ENCODE measurements around the gene AUTS2.

Gene AUTS2

GRCh38 chr7:69836702-69837101 is 238.4 kb downstream of the AUTS2 start:
- TF ChIP-seq GABPA (IDR thresholded peaks at IDR 0.05; ENCODE audit: low read depth) = no peak
- no peak for TF ChIP-seq SPI1 (IDR thresholded peaks at IDR 0.05; ENCODE audit: borderline replicate concordance, low read depth)
- no peak for TF ChIP-seq CTCF (IDR thresholded peaks at IDR 0.05; ENCODE audit: insufficient read depth, low read length)
- TF ChIP-seq REST (IDR thresholded peaks at IDR 0.05; ENCODE audit: insufficient replicate concordance, low read depth) = no peak
- no peak for TF ChIP-seq POLR2AphosphoS5 (IDR thresholded peaks at IDR 0.05; ENCODE audit: low read depth)
- Histone ChIP-seq H3K27me3 (ENCODE audit: insufficient read depth, poor library complexity, severe bottlenecking) (peaks cover 2% of the 10 kb centered on the region), H3K27ac (replicated peaks) (no peak overlapping the region), H3K4me3 (replicated peaks; ENCODE audit: insufficient read depth, low read length) (no peak overlapping the region)
- no peak for DNase-seq (ENCODE audit: low read depth in 1 of 2, low spot score in 1 of 2)

- no peak for TF ChIP-seq SPI1 (IDR thresholded peaks at IDR 0.05; ENCODE audit: borderline replicate concordance, low read depth)
- no peak for TF ChIP-seq POLR2AphosphoS5 (IDR thresholded peaks at IDR 0.05; ENCODE audit: low read depth)
- Histone ChIP-seq H3K4me3 (replicated peaks; ENCODE audit: insufficient read depth, low read length) (no peak overlapping the region), H3K27ac (replicated peaks) (no peak overlapping the region), H3K27me3 (ENCODE audit: insufficient read depth, poor library complexity, severe bottlenecking) (peaks cover 2% of the 10 kb centered on the region)
- no peak for DNase-seq (ENCODE audit: low read depth in 1 of 2, low spot score in 1 of 2)
These were observed 239.3 kb downstream of the AUTS2 start for GRCh38 chr7:69837387-69838068.

- peaks cover 2% of the 10 kb centered on the region for H3K27me3 ChIP-seq (ENCODE audit: insufficient read depth, poor library complexity, severe bottlenecking)
- DNase-seq (ENCODE audit: low read depth in 1 of 2, low spot score in 1 of 2) = no peak
- H3K4me3 ChIP-seq (replicated peaks; ENCODE audit: insufficient read depth, low read length) = no peak overlapping the region
- TF ChIP-seq GABPA (IDR thresholded peaks at IDR 0.05; ENCODE audit: low read depth) = no peak
- no peak for TF ChIP-seq POLR2AphosphoS5 (IDR thresholded peaks at IDR 0.05; ENCODE audit: low read depth)
- no peak for TF ChIP-seq SPI1 (IDR thresholded peaks at IDR 0.05; ENCODE audit: borderline replicate concordance, low read depth)
- TF ChIP-seq CTCF (IDR thresholded peaks at IDR 0.05; ENCODE audit: insufficient read depth, low read length) = no peak
- no peak for TF ChIP-seq REST (IDR thresholded peaks at IDR 0.05; ENCODE audit: insufficient replicate concordance, low read depth)
- no peak overlapping the region for H3K27ac ChIP-seq (replicated peaks)
These were observed 241.5 kb downstream of the AUTS2 start for GRCh38 chr7:69839782-69840181.

- no peak for DNase-seq (ENCODE audit: low read depth in 1 of 2, low spot score in 1 of 2)
- no peak overlapping the region for H3K4me3 ChIP-seq (replicated peaks; ENCODE audit: insufficient read depth, low read length)
- no peak overlapping the region for H3K27ac ChIP-seq (replicated peaks)
- TF ChIP-seq SPI1 (IDR thresholded peaks at IDR 0.05; ENCODE audit: borderline replicate concordance, low read depth) = no peak
- TF ChIP-seq POLR2AphosphoS5 (IDR thresholded peaks at IDR 0.05; ENCODE audit: low read depth) = no peak
- TF ChIP-seq GABPA (IDR thresholded peaks at IDR 0.05; ENCODE audit: low read depth) = no peak
- no peak for TF ChIP-seq REST (IDR thresholded peaks at IDR 0.05; ENCODE audit: insufficient replicate concordance, low read depth)
- TF ChIP-seq CTCF (IDR thresholded peaks at IDR 0.05; ENCODE audit: insufficient read depth, low read length) = no peak
- peaks cover 2% of the 10 kb centered on the region for H3K27me3 ChIP-seq (ENCODE audit: insufficient read depth, poor library complexity, severe bottlenecking)
These were observed 242.0 kb downstream of the AUTS2 start for GRCh38 chr7:69840248-69840647.

Data from HL-60 (cell line).